GM19452 (cell line): ENCODE results near the gene MRPS22.
"Not testable (repeated sequence)": the region's sequence is repeated elsewhere in the genome, so short reads cannot be mapped to it uniquely, and the experiment has no call there.

Experiments
- ATAC-seq: cut with Tn5 transposase; IDR thresholded peaks from one replicate; pipeline ENCODE4 v1.9.1; 2021; ENCODE audit not compliant: unreplicated experiment

Gene MRPS22

GRCh38 chr3:139389552-139390368 lies 45.9 kb downstream of the MRPS22 start, which contains the start of gene COPB2:
COPB2 (minus strand) TSS chr3:139389647; CDS start chr3:139389550, 97 bp downstream.
- peak; percentile 98 for ATAC-seq

- no peak for ATAC-seq
Observed at GRCh38 chr3:139394116-139394515, 50.3 kb downstream of the MRPS22 start.

GRCh38 chr3:139396707-139397106 lies 52.9 kb downstream of the MRPS22 start:
- no peak for ATAC-seq

- not testable (repeated sequence) for ATAC-seq
Observed at GRCh38 chr3:139401155-139401554, 57.3 kb downstream of the MRPS22 start.
